ENCODE results near the gene VRK1. TPM values are rescaled to one million over a fixed set of nuclear protein-coding genes. Genes with fewer than 3 reads are reported as not detected.

VRK1 gene
- total RNA-seq, 1 experiment from 2014 or later = 26.5 TPM

DNA sequence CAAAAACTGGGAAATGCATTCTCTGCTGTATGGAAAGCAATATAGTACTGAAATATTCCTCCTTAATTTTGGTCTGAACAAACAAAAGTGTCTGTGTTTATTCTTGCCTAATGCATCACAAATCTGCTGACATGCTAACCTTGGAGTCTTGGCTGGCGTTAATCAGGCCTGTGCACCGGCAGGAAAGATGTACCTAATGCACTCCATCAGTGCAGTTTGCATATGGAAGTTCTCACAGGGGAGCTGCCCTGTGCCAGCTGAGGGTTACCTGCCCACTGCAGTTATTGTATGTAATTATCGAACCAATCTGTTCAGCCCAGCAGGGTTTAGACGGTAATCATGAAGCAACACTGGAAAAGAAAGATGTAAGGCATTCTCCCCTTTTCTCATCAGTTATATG is 76.9 kb downstream of the VRK1 start:
- DNase-seq (ENCODE audit: low read depth, low spot score) = no peak
- ChIA-PET POLR2A (no interaction called here), CTCF (no interaction called here)
- no TSS peak for BruUV-seq (replicated peaks)
- Histone ChIP-seq H3K36me3 (ENCODE audit: control insufficient read depth, insufficient read depth, low read length) (no peaks in the 10 kb centered on the region; the same call in 1 of the 2 replicates), H3K27me3 (ENCODE audit: control insufficient read depth, insufficient read depth, low read length) (no peaks in the 10 kb centered on the region), H3K4me1 (ENCODE audit: control insufficient read depth, insufficient read depth, low read length) (no peaks in the 10 kb centered on the region), H3K27ac (ENCODE audit: low read length) (no peak overlapping the region), H3K9me3 (ENCODE audit: control insufficient read depth, insufficient read depth, low read depth, low read length) (no peaks in the 10 kb centered on the region), H3K4me3 (ENCODE audit: low read depth in 2 of 2, low read length in 2 of 2) (no peak overlapping the region)
- ATAC-seq = no peak
- TF ChIP-seq, protein P1, sequence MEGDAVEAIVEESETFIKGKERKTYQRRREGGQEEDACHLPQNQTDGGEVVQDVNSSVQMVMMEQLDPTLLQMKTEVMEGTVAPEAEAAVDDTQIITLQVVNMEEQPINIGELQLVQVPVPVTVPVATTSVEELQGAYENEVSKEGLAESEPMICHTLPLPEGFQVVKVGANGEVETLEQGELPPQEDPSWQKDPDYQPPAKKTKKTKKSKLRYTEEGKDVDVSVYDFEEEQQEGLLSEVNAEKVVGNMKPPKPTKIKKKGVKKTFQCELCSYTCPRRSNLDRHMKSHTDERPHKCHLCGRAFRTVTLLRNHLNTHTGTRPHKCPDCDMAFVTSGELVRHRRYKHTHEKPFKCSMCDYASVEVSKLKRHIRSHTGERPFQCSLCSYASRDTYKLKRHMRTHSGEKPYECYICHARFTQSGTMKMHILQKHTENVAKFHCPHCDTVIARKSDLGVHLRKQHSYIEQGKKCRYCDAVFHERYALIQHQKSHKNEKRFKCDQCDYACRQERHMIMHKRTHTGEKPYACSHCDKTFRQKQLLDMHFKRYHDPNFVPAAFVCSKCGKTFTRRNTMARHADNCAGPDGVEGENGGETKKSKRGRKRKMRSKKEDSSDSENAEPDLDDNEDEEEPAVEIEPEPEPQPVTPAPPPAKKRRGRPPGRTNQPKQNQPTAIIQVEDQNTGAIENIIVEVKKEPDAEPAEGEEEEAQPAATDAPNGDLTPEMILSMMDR (IDR thresholded peaks at IDR 0.05) = no peak
- TF ChIP-seq TCF7L2 (IDR thresholded peaks at IDR 0.05; ENCODE audit: low read depth, low read length) = no peak
- TF ChIP-seq, protein P2, sequence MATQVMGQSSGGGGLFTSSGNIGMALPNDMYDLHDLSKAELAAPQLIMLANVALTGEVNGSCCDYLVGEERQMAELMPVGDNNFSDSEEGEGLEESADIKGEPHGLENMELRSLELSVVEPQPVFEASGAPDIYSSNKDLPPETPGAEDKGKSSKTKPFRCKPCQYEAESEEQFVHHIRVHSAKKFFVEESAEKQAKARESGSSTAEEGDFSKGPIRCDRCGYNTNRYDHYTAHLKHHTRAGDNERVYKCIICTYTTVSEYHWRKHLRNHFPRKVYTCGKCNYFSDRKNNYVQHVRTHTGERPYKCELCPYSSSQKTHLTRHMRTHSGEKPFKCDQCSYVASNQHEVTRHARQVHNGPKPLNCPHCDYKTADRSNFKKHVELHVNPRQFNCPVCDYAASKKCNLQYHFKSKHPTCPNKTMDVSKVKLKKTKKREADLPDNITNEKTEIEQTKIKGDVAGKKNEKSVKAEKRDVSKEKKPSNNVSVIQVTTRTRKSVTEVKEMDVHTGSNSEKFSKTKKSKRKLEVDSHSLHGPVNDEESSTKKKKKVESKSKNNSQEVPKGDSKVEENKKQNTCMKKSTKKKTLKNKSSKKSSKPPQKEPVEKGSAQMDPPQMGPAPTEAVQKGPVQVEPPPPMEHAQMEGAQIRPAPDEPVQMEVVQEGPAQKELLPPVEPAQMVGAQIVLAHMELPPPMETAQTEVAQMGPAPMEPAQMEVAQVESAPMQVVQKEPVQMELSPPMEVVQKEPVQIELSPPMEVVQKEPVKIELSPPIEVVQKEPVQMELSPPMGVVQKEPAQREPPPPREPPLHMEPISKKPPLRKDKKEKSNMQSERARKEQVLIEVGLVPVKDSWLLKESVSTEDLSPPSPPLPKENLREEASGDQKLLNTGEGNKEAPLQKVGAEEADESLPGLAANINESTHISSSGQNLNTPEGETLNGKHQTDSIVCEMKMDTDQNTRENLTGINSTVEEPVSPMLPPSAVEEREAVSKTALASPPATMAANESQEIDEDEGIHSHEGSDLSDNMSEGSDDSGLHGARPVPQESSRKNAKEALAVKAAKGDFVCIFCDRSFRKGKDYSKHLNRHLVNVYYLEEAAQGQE (IDR thresholded peaks at IDR 0.05; ENCODE audit: insufficient read depth in 1 of 2, low read depth in 2 of 2, low read length in 1 of 2) = no peak
- TF ChIP-seq POLR2AphosphoS5 (IDR thresholded peaks at IDR 0.05; ENCODE audit: low read depth, low read length) = no peak
- no peak for TF ChIP-seq SIN3A (IDR thresholded peaks at IDR 0.05; ENCODE audit: borderline replicate concordance, insufficient read depth, low read depth, low read length)
- intact Hi-C loops (cut with micrococcal nuclease; ENCODE audit: unreplicated experiment) (no loop called here), in situ Hi-C loops (cut with HindIII; ENCODE audit: low pct_unique_long_range_greater_than_20kb, low sequenced_read_pairs) (no loop called here)

DNA sequence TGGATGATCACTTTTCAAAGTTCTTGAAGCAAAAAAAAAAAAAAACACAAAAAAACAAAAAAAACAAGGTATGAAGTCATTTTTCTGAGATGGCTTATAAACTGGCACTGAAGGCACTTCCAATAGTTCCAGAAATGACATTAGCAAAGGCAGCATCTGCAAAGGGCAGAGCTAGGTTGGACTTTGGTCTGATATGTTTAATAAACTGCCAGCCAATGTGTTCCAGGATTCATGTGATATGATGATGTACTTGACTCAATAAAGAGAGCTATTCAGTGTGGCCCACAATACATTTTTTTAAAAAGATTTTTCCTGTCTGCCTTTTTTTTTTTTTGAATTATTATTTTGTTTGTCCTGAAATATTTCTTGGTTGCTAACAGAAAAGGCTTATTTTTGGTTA is 79.6 kb downstream of the VRK1 start:
- no peak overlapping the region for H3K27ac ChIP-seq (ENCODE audit: low read length)
- H3K27me3 ChIP-seq (ENCODE audit: control insufficient read depth, insufficient read depth, low read length) = no peaks in the 10 kb centered on the region
- H3K4me3 ChIP-seq (ENCODE audit: low read depth in 2 of 2, low read length in 2 of 2) = no peak overlapping the region
- intact Hi-C loops (cut with micrococcal nuclease; ENCODE audit: unreplicated experiment) = no loop called here
- TF ChIP-seq TCF7L2 (IDR thresholded peaks at IDR 0.05; ENCODE audit: low read depth, low read length) (no peak), SIN3A (IDR thresholded peaks at IDR 0.05; ENCODE audit: borderline replicate concordance, insufficient read depth, low read depth, low read length) (no peak)
- TF ChIP-seq, protein P1 (IDR thresholded peaks at IDR 0.05) = no peak
- ChIA-PET CTCF (no interaction called here), POLR2A (no interaction called here)
- in situ Hi-C loops (cut with HindIII; ENCODE audit: low pct_unique_long_range_greater_than_20kb, low sequenced_read_pairs) = no loop called here
- no peak for DNase-seq (ENCODE audit: low read depth, low spot score)
- H3K36me3 ChIP-seq (ENCODE audit: control insufficient read depth, insufficient read depth, low read length) = no peaks in the 10 kb centered on the region; the same call in 1 of the 2 replicates
- H3K9me3 ChIP-seq (ENCODE audit: control insufficient read depth, insufficient read depth, low read depth, low read length) = no peaks in the 10 kb centered on the region
- no TSS peak for BruUV-seq (replicated peaks)
- no peaks in the 10 kb centered on the region for H3K4me1 ChIP-seq (ENCODE audit: control insufficient read depth, insufficient read depth, low read length)
- no peak for ATAC-seq

Measured in Panc1 (cell line).